Mucosa of rectum (tissue), 2 donors: ENCODE results near the gene TGFB1I1.
"Not testable (repeated sequence)": the region's sequence is repeated elsewhere in the genome, so short reads cannot be mapped to it uniquely, and the experiment has no call there.

Experiments
- H3K27ac ChIP-seq, 2 donors: one replicate each; pipeline ENCODE4 v1.7.0; 2013; ENCODE audit warnings: inconsistent platforms in 2 of 2, low read depth in 2 of 2, low read length in 2 of 2
- H3K27me3 ChIP-seq, 2 donors: one replicate each; pipeline ENCODE4 v1.7.0; 2013; ENCODE audit warnings: low read length in 2 of 2; ENCODE audit not compliant: control insufficient read depth in 2 of 2, insufficient read depth in 2 of 2
- H3K36me3 ChIP-seq, 2 donors: one replicate each; pipeline ENCODE4 v1.7.0; 2013; ENCODE audit warnings: low read length in 2 of 2; ENCODE audit not compliant: control insufficient read depth in 2 of 2, insufficient read depth in 2 of 2
- H3K4me1 ChIP-seq, 2 donors: one replicate each; pipeline ENCODE4 v1.7.0; 2013; ENCODE audit warnings: low read length in 2 of 2, mild to moderate bottlenecking in 1 of 2; ENCODE audit not compliant: control insufficient read depth in 2 of 2, insufficient read depth in 2 of 2
- H3K4me3 ChIP-seq, 2 donors: one replicate each; pipeline ENCODE4 v1.7.0; 2013; ENCODE audit warnings: low read length in 2 of 2
- H3K9ac ChIP-seq, 2 donors: one replicate each; pipeline ENCODE4 v1.7.0; 2013; ENCODE audit warnings: low read length in 2 of 2, low read depth in 1 of 2, mild to moderate bottlenecking in 1 of 2
- H3K9me3 ChIP-seq, 2 donors: one replicate each; pipeline ENCODE4 v1.7.0; 2013; ENCODE audit warnings: low read length in 2 of 2; ENCODE audit not compliant: control insufficient read depth in 2 of 2
- donor health status: healthy.
- donor health status: Normal muscosa, but diverticular disease.

TGFB1I1 gene

DNA sequence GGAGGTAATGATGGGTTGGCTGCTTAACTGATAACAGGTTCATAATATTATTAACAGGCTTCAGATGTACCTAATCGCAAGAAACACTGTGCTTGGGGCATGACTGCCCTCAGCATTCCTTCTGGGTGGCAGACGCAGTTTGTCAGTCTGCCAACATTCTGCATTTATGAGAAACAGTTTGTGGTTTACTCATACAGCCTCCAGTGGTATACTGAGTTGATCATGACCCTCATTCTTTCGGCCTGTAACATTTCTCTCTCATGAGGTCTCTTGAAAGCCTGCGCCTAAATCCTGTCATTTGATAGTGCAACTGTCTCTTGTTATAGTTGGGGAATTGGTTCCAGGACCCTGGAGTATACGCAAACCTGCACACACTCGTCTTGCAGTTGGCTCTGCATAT, 41.2 kb downstream of the TGFB1I1 start:
- H3K27ac ChIP-seq, result no peak overlapping the region
- H3K9ac ChIP-seq, result no peak overlapping the region
- H3K36me3 ChIP-seq, result no peaks in the 10 kb centered on the region
- H3K9me3 ChIP-seq, result no peaks in the 10 kb centered on the region
- H3K27me3 ChIP-seq, result peaks cover 0 to 2% of the 10 kb centered on the region in 2 donors
- H3K4me1 ChIP-seq, result peaks cover 4 to 5% of the 10 kb centered on the region in 2 donors
- H3K4me3 ChIP-seq, result no peak overlapping the region

DNA sequence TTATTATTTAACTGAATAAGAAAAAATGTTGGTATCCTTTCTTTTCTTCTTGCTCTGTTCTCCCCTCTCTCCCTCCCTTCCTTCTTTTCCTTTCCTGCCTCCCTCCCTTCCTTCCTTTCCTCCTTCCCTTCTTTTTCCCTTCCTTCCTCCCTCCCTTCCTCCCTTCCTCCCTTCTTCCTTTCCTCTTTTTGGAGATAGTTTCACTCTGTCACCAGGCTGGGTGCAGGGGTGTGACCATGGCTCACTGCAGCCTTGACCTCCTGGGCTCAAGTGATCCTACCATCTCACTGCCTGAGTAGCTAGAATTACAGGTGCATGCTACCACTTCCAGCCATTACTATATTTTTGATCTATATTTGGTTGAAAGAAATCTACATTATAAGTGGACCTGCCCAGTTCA, 41.9 kb downstream of the TGFB1I1 start:
- no peak overlapping the region for H3K27ac ChIP-seq
- no peaks in the 10 kb centered on the region for H3K9me3 ChIP-seq
- H3K36me3 ChIP-seq, result no peaks in the 10 kb centered on the region
- peaks cover 0 to 2% of the 10 kb centered on the region in 2 donors for H3K27me3 ChIP-seq
- peaks cover 4% of the 10 kb centered on the region in 2 donors for H3K4me1 ChIP-seq
- no peak overlapping the region for H3K9ac ChIP-seq
- H3K4me3 ChIP-seq, result no peak overlapping the region

DNA sequence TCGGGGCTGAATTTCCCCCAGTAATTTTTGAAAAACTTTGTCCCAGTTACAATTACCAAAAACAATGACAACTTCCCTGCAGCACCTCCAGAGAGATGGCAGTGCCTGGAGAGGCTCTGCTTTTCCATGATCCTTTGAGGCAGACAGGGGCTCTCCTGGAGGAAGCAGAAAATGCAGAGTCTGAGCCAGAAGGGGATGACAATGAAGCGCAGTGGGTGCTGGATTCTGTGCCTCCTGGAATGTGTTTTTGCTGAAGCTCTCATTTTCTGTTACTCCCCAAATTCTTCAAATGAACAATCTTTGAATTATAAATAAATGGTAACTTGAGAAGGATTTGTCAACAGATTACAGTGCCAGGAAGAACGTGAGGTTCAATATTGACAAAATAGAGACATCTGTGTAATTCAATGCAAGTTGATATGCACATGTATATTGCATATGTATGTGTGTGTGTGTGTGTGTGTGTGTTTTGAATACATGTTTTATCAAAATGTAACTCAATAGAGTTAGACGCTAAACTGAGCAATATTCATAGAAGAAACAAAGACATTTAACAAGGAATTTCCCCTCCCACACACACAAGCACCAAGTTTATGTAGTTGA, 45.9 kb downstream of the TGFB1I1 start:
- no peak overlapping the region for H3K9ac ChIP-seq
- no peaks in the 10 kb centered on the region for H3K4me1 ChIP-seq
- H3K27ac ChIP-seq, result no peak overlapping the region
- no peak overlapping the region for H3K4me3 ChIP-seq
- no peaks in the 10 kb centered on the region for H3K9me3 ChIP-seq
- peaks cover 0 to 2% of the 10 kb centered on the region in 2 donors for H3K27me3 ChIP-seq
- H3K36me3 ChIP-seq, result no peaks in the 10 kb centered on the region

DNA sequence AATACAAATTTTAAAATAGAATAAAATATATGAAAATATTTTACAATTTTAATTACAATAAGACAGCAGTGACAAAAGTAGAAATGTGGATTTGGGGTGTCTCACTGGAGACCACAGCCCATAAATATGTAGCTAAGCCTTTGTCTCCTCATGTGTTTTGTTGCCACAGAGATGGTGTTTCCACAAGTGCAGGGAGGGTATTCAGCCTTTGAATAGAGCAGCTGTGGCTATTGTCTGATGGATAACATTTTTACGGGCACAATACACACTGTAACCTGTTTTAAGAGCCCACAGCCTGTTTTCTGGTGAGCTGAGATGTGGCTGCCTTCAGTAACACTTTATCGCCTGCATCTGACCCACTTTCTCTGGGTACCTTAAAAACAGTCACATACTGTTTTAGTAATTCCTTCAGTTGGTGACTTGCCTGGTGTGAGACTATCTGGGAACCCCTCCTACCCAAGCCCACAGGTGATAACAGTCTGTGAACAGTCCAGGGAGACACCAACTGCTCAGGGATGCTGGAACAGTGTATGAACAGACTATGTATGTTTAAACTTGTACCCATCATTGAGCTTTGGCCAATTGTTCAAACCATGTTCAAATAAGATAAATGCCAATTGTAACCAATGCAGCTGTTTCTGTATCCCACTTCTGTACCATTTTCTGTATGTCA, 47.9 kb downstream of the TGFB1I1 start:
- H3K4me1 ChIP-seq, result no peaks in the 10 kb centered on the region
- no peaks in the 10 kb centered on the region for H3K9me3 ChIP-seq
- H3K27ac ChIP-seq, result no peak overlapping the region
- peaks cover 0 to 2% of the 10 kb centered on the region in 2 donors for H3K27me3 ChIP-seq
- H3K9ac ChIP-seq, result no peak overlapping the region
- no peaks in the 10 kb centered on the region for H3K36me3 ChIP-seq
- no peak overlapping the region for H3K4me3 ChIP-seq

DNA sequence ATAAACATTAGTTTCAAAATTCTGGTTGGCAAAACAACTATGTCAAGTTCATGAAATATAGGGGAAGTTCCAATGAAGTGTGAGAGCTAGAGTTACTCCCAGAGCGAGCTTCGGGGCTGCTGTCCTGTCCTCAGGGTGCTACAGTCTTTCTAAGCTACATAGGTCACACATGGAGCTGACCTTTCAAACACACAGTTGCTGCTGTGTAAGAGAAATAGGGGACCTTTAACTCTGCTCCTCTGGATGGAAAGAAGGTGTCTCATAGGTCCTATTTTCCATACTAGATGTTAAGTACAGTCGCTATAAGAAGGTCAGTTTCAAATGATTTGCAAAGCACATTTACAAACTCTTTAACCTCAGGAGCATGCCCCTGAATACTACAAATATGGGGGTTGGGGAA, 49.4 kb downstream of the TGFB1I1 start:
- Histone ChIP-seq H3K9me3 (no peaks in the 10 kb centered on the region), H3K36me3 (no peaks in the 10 kb centered on the region), H3K4me3 (no peak overlapping the region), H3K27ac (no peak overlapping the region), H3K4me1 (no peaks in the 10 kb centered on the region), H3K9ac (no peak overlapping the region), H3K27me3 (peaks cover 0 to 2% of the 10 kb centered on the region in 2 donors)

DNA sequence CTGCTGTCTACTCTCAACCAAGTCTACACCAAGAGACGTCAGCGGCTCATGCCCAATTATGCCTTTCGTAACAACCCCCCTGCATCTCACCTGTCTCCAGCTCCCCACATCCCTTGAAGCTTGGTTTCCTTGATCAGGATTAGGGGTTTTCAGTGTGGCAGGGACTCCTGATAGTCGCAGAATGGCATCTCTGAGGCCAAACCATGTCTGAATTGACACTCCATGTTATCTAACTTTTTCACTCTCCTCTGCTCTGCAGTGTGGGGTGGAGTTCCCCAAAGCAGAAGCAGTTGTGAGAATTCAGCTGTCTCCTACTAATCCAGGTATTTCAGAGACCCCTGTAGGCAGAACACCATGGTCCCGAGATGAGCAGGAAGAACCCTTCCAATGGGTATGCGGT, 50.1 kb downstream of the TGFB1I1 start:
- Histone ChIP-seq H3K9me3 (no peaks in the 10 kb centered on the region), H3K9ac (no peak overlapping the region), H3K4me1 (no peaks in the 10 kb centered on the region), H3K27ac (no peak overlapping the region), H3K36me3 (no peaks in the 10 kb centered on the region), H3K27me3 (no peaks in the 10 kb centered on the region), H3K4me3 (no peak overlapping the region)

DNA sequence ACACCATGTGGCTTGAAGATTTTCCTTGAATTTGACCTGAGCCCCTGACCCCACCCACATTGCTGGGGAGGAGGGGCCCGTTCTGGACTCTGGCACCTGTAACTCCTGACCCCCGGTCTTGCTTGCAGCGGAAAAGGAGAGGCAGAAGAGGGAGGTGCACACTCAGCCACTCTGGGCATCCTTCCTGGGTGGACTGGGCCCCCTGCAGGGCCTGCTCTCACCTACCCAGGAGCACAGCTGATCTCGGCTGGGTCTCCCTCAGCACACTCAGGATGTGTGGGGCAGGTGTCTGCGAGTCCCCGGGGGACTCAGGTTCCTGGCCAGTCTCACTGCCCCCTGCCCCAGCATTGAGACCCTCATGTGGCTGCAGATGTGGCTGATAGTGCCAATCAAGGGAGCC, 51.8 kb downstream of the TGFB1I1 start:
- not testable (repeated sequence) for H3K4me3 ChIP-seq, H3K4me1 ChIP-seq, H3K9ac ChIP-seq, H3K27me3 ChIP-seq, H3K9me3 ChIP-seq, H3K36me3 ChIP-seq, H3K27ac ChIP-seq

DNA sequence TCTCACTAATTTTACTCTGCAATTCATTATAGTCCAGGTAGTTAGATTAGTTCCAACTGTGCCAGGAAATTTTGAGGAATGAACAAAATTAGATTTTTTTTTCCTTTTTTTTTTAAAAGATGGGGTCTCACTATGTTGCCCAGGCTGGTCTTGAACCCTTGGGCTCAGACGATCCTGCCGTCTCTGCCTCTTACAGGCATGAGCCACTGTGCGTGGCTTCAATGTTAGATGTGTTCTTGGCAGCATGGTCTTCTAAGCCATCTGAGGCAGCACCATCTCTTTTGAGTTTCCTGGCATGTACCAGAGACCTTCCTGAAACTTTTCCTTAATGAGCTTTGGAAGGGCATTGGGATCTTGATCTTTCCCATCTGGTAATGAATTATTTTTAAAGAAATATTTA, 53.2 kb downstream of the TGFB1I1 start:
- no peaks in the 10 kb centered on the region for H3K4me1 ChIP-seq
- no peak overlapping the region for H3K4me3 ChIP-seq
- H3K9me3 ChIP-seq, result no peaks in the 10 kb centered on the region
- H3K36me3 ChIP-seq, result no peaks in the 10 kb centered on the region
- no peak overlapping the region for H3K27ac ChIP-seq
- peaks cover 9 to 14% of the 10 kb centered on the region in 2 donors for H3K27me3 ChIP-seq
- no peak overlapping the region for H3K9ac ChIP-seq
